ENCODE results near the gene LAT. TPM values are rescaled to one million over a fixed set of nuclear protein-coding genes. Genes with fewer than 3 reads are reported as not detected.
A peak's percentile ranks its signal among the peaks of the same experiment; 100 is the strongest.
"Not testable (repeated sequence)": the region's sequence is repeated elsewhere in the genome, so short reads cannot be mapped to it uniquely, and the experiment has no call there.

The LAT gene
- total and polyA plus RNA-seq, 3 donors from 2014 or later = 7.4 to 9.0 (median 8.4) TPM

DNA sequence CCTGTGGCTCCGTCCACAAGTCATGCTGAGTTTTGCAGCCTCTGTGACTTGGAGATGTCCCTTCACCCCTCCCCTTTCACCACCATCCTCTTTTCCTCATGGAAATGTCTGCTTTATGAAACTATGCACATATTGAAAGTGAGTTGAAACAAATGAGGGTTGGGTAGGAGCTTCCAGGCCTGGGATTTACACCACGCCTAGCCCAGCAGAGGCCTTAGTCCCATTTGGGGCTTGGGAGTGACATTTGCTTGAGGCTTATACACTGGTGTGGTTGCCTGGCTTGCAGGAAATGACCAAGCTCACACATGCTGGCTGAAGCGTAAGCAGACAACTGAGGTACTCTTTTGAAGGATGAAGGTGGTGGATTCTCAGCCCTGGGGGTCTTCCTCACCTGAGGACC lies 20.8 kb upstream of the LAT start:
- Histone ChIP-seq H3K4me1 (no peaks in the 10 kb centered on the region), H3K36me3 (ENCODE audit: low read depth, missing control alignments) (peaks cover 3% of the 10 kb centered on the region), H3K27ac (no peak overlapping the region), H3K4me3 (no peak overlapping the region), H3K9me3 (no peaks in the 10 kb centered on the region), H3K27me3 (no peaks in the 10 kb centered on the region)
- TF ChIP-seq POLR2A (IDR thresholded peaks at IDR 0.05) = no peak
- TF ChIP-seq, protein P1, sequence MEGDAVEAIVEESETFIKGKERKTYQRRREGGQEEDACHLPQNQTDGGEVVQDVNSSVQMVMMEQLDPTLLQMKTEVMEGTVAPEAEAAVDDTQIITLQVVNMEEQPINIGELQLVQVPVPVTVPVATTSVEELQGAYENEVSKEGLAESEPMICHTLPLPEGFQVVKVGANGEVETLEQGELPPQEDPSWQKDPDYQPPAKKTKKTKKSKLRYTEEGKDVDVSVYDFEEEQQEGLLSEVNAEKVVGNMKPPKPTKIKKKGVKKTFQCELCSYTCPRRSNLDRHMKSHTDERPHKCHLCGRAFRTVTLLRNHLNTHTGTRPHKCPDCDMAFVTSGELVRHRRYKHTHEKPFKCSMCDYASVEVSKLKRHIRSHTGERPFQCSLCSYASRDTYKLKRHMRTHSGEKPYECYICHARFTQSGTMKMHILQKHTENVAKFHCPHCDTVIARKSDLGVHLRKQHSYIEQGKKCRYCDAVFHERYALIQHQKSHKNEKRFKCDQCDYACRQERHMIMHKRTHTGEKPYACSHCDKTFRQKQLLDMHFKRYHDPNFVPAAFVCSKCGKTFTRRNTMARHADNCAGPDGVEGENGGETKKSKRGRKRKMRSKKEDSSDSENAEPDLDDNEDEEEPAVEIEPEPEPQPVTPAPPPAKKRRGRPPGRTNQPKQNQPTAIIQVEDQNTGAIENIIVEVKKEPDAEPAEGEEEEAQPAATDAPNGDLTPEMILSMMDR (IDR thresholded peaks at IDR 0.05) = no peak
- intact Hi-C loops (cut with DNase I; ENCODE audit: low total_unique reads) = no loop called here
- whole genome bisulfite sequencing, 2 donors = 90 to 95% methylated on average over 3 of the region's 3 CpGs
- no peak for DNase-seq

DNA sequence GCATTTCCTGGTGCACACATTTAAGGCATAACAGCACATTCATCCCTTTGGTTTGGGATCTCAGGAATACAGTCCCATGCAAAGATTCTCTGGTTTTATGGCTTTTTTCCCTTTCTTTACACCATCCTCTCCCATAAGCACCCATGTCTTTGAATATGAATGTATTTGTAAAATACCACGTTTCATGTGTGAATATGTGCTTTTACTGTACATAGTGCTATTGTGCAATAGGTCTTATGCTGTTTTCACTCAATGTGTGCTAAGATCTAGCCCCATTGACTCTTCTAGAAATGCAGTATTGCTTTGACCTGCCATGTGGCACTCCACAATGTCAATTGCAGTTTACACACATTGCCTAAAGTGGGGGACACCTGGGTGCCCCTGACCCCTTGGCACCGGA lies 20.4 kb upstream of the LAT start:
- intact Hi-C loops (cut with DNase I; ENCODE audit: low total_unique reads) = no loop called here
- TF ChIP-seq POLR2A (IDR thresholded peaks at IDR 0.05) = no peak
- TF ChIP-seq, protein P1 (IDR thresholded peaks at IDR 0.05) = no peak
- no peak for DNase-seq
- no peaks in the 10 kb centered on the region for H3K9me3 ChIP-seq
- peaks cover 3% of the 10 kb centered on the region for H3K36me3 ChIP-seq (ENCODE audit: low read depth, missing control alignments)
- H3K4me3 ChIP-seq = no peak overlapping the region
- no peaks in the 10 kb centered on the region for H3K27me3 ChIP-seq
- WGBS, 2 donors = 84 to 92% methylated on average over 2 of the region's 2 CpGs
- no peaks in the 10 kb centered on the region for H3K4me1 ChIP-seq
- no peak overlapping the region for H3K27ac ChIP-seq

DNA sequence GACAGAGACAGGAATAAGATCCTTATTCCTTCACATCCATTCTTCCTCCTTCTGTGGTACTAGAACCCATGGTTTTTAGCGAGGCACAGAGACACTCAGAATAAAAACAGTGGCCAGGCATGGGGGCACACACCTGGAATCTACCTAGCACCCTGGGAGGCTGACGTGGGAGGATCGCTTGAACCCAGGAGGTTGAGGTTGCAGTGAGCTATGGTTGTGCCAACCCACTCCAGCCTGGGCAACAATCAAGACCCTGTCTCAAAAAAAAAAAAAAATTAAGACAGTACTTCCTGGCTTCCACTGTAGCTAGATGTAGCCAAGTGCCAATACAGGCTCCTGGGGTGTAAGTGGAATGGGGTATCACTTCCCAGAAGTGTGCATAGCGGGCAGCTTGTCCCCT lies 17.7 kb upstream of the LAT start:
- intact Hi-C loops (cut with DNase I; ENCODE audit: low total_unique reads) = no loop called here
- WGBS, 2 donors = 95 to 98% methylated on average over 4 of the region's 4 CpGs
- Histone ChIP-seq H3K4me3 (no peak overlapping the region), H3K27ac (no peak overlapping the region), H3K4me1 (no peaks in the 10 kb centered on the region), H3K27me3 (no peaks in the 10 kb centered on the region), H3K9me3 (no peaks in the 10 kb centered on the region), H3K36me3 (ENCODE audit: low read depth, missing control alignments) (peaks cover 3% of the 10 kb centered on the region)
- no peak for DNase-seq
- TF ChIP-seq, protein P1 (IDR thresholded peaks at IDR 0.05) = no peak
- no peak for TF ChIP-seq POLR2A (IDR thresholded peaks at IDR 0.05)

DNA sequence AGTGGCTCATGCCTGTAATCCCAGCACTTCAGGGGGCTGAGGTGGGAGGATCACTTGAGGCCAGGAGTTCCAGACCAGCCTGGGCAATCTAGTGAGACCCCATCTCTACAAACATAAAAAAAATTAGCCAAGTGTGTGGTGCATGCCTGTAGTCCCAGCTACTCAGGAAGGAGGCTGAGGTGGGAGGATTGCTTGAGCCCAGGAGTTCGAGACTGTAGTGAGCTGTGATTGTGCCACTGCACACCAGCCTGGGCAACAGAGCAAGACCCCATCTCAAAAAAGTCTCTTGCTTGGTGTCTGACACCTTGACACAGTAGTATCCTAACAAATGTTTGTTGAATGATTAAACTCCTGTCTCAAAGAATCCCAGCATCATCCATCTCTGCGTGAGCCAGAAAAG lies 15.2 kb upstream of the LAT start:
- H3K27ac ChIP-seq; H3K9me3 ChIP-seq; DNase-seq; intact Hi-C loops (cut with DNase I; ENCODE audit: low total_unique reads); H3K27me3 ChIP-seq; H3K36me3 ChIP-seq (ENCODE audit: low read depth, missing control alignments); H3K4me3 ChIP-seq; H3K4me1 ChIP-seq: not testable (repeated sequence)
- WGBS, 2 donors = 82 to 100% methylated on average over 2 of the region's 2 CpGs

DNA sequence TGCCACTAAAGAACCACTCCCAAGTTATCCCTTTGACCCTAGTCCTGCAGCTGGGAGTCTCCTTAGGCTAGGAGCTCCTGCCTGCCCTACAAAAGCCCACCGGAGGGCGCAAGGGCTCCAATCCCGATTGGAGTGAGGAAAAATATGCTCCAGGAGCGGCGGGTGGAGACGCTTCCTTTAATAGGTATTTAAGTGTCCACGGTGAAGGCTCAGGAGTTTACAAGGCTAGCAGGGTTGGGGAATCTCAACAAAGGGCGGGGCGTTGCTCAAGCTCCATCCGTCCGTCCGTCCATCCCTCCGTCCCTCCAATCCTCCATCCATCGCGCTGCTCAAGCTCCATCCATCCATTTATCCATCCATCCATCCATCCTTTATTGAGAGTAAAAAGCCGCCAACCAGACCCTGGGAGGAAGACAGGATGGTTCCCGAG lies 10.8 kb upstream of the LAT start:
- WGBS, 2 donors = 0% methylated on average over 17 of the region's 17 CpGs
- Histone ChIP-seq H3K36me3 (ENCODE audit: low read depth, missing control alignments) (no peaks in the 10 kb centered on the region), H3K27me3 (no peaks in the 10 kb centered on the region), H3K4me1 (peaks cover 14% of the 10 kb centered on the region), H3K27ac (peak overlapping the region; percentile 42 to 73), H3K9me3 (no peaks in the 10 kb centered on the region), H3K4me3 (peak overlapping the region; percentile 82 to 84)
- TF ChIP-seq POLR2A (IDR thresholded peaks at IDR 0.05) = no peak
- TF ChIP-seq, protein P1 (IDR thresholded peaks at IDR 0.05) = peak; percentile 14 to 58 (median 45)
- intact Hi-C loops (cut with DNase I; ENCODE audit: low total_unique reads) = no loop called here
- DNase-seq = peak; percentile 77
